ENCODE results near the gene HNRNPA0.

DNA sequence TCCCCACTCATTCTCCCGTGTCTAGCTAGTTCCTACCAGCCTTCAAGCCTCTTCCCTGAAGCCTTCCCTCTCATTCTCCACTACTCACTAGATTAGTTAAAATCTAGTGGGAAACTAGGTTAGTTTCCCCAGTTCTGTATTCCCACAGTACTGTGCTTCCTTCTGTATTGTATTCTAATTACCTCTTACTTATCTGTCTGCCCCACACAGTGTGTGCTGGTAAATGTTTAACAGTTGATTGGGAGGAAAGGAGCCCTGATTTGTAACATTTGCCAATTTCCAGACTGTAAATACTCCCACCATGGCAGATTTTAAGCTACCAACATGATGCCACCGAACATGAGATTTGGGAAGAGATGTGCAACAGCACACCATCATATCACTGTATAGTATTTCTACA lies 26.5 kb downstream of the HNRNPA0 start:
- TF ChIP-seq POLR2A (IDR thresholded peaks at IDR 0.05) (no peak), EP300 (IDR thresholded peaks at IDR 0.05) (no peak)
- TF ChIP-seq, protein P1, sequence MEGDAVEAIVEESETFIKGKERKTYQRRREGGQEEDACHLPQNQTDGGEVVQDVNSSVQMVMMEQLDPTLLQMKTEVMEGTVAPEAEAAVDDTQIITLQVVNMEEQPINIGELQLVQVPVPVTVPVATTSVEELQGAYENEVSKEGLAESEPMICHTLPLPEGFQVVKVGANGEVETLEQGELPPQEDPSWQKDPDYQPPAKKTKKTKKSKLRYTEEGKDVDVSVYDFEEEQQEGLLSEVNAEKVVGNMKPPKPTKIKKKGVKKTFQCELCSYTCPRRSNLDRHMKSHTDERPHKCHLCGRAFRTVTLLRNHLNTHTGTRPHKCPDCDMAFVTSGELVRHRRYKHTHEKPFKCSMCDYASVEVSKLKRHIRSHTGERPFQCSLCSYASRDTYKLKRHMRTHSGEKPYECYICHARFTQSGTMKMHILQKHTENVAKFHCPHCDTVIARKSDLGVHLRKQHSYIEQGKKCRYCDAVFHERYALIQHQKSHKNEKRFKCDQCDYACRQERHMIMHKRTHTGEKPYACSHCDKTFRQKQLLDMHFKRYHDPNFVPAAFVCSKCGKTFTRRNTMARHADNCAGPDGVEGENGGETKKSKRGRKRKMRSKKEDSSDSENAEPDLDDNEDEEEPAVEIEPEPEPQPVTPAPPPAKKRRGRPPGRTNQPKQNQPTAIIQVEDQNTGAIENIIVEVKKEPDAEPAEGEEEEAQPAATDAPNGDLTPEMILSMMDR (IDR thresholded peaks at IDR 0.05), result no peak
